Measurements from ENCODE around the gene CABLES1. TPM values are rescaled to one million over a fixed set of nuclear protein-coding genes. Genes with fewer than 3 reads are reported as not detected.

CABLES1 gene
- total RNA-seq, 2 experiments from 2014 or later, result not detected

DNA sequence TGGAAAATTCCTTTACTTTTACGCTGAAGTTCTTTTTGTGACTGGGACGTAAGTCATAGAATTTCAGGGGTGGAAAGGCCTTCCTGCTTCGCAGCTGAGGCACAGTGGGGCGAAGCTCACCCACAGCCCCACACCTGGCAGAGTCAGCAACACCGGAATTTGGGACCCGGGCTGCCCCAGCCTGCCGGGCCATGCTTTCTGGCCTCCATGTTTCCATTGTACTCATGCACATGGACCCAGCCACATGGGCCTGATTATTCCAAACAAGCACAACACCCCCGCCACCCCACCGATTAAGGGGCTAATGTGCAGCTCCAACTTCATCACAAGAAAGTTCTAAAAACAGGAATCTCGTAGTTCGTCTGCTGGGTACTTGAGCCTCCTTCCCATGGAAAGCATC, 82.5 kb downstream of the CABLES1 start:
- Mint-ChIP-seq H3K27me3 (no peaks in the 10 kb centered on the region), H3K27ac (no peak overlapping the region), H3K4me3 (no peak overlapping the region), H3K36me3 (ENCODE audit: low read depth) (no peaks in the 10 kb centered on the region), H3K9me3 (no peaks in the 10 kb centered on the region), H3K4me1 (ENCODE audit: low read depth) (no peaks in the 10 kb centered on the region)
- no peaks in the 10 kb centered on the region for H3K4me1 ChIP-seq (ENCODE audit: insufficient read depth, low read length)
- no peaks in the 10 kb centered on the region for H3K9me3 ChIP-seq (ENCODE audit: control insufficient read depth in 1 of 2, insufficient read depth in 1 of 2, low read length in 2 of 2)
- ATAC-seq (ENCODE audit: poor library complexity) (no peak), DNase-seq (no peak)
- ChIA-PET POLR2A (no interaction called here), CTCF (no interaction called here)
- H3K36me3 ChIP-seq (ENCODE audit: insufficient read depth, low read length), result no peaks in the 10 kb centered on the region
- no peaks in the 10 kb centered on the region for H3K27me3 ChIP-seq (ENCODE audit: control insufficient read depth in 1 of 2, insufficient read depth in 2 of 2, low read length in 2 of 2)
- intact Hi-C loops (cut with DNase I, micrococcal nuclease), result no loop called here
- TF ChIP-seq, protein P1, sequence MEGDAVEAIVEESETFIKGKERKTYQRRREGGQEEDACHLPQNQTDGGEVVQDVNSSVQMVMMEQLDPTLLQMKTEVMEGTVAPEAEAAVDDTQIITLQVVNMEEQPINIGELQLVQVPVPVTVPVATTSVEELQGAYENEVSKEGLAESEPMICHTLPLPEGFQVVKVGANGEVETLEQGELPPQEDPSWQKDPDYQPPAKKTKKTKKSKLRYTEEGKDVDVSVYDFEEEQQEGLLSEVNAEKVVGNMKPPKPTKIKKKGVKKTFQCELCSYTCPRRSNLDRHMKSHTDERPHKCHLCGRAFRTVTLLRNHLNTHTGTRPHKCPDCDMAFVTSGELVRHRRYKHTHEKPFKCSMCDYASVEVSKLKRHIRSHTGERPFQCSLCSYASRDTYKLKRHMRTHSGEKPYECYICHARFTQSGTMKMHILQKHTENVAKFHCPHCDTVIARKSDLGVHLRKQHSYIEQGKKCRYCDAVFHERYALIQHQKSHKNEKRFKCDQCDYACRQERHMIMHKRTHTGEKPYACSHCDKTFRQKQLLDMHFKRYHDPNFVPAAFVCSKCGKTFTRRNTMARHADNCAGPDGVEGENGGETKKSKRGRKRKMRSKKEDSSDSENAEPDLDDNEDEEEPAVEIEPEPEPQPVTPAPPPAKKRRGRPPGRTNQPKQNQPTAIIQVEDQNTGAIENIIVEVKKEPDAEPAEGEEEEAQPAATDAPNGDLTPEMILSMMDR (IDR thresholded peaks at IDR 0.05), result no peak
- H3K27ac ChIP-seq (ENCODE audit: low read depth in 1 of 2, low read length in 2 of 2), result no peak overlapping the region
- no peak overlapping the region for H3K4me3 ChIP-seq (ENCODE audit: low read length)

DNA sequence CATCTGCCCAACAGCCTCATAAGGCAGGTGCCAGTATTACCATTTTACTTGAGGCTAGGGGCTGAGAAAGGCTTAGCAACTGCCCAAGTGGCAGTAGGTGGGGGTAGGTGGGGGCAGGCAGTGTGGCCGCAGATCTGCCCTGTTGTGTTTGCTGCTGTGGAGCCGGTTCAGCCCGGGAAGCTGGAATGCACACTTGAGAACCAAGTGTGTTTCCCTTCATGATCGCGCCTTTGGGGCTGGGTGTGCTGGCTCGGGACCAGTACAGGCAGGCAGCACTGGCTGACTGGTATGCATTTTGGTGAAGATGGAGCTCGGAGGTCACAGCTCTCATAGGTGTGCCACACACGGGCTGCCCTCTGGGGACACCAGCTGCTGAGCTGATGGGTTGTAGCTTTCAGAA, 85.1 kb downstream of the CABLES1 start:
- Histone ChIP-seq H3K36me3 (ENCODE audit: insufficient read depth, low read length) (no peaks in the 10 kb centered on the region), H3K27me3 (ENCODE audit: control insufficient read depth in 1 of 2, insufficient read depth in 2 of 2, low read length in 2 of 2) (no peaks in the 10 kb centered on the region), H3K9me3 (ENCODE audit: control insufficient read depth in 1 of 2, insufficient read depth in 1 of 2, low read length in 2 of 2) (no peaks in the 10 kb centered on the region), H3K4me3 (ENCODE audit: low read length) (no peak overlapping the region), H3K27ac (ENCODE audit: low read depth in 1 of 2, low read length in 2 of 2) (no peak overlapping the region), H3K4me1 (ENCODE audit: insufficient read depth, low read length) (no peaks in the 10 kb centered on the region)
- Mint-ChIP-seq H3K27ac (no peak overlapping the region), H3K9me3 (no peaks in the 10 kb centered on the region), H3K36me3 (ENCODE audit: low read depth) (no peaks in the 10 kb centered on the region), H3K27me3 (no peaks in the 10 kb centered on the region), H3K4me1 (ENCODE audit: low read depth) (no peaks in the 10 kb centered on the region), H3K4me3 (no peak overlapping the region)
- CTCF ChIA-PET, result no interaction called here
- intact Hi-C loops (cut with DNase I, micrococcal nuclease), result no loop called here
- DNase-seq (no peak), ATAC-seq (ENCODE audit: poor library complexity) (no peak)
- POLR2A ChIA-PET, result no interaction called here
- TF ChIP-seq, protein P1 (IDR thresholded peaks at IDR 0.05), result no peak

- Histone ChIP-seq H3K27ac (ENCODE audit: low read depth in 1 of 2, low read length in 2 of 2) (no peak overlapping the region), H3K4me1 (ENCODE audit: insufficient read depth, low read length) (peaks cover 1% of the 10 kb centered on the region), H3K36me3 (ENCODE audit: insufficient read depth, low read length) (no peaks in the 10 kb centered on the region), H3K4me3 (ENCODE audit: low read length) (no peak overlapping the region), H3K27me3 (ENCODE audit: control insufficient read depth in 1 of 2, insufficient read depth in 2 of 2, low read length in 2 of 2) (no peaks in the 10 kb centered on the region), H3K9me3 (ENCODE audit: control insufficient read depth in 1 of 2, insufficient read depth in 1 of 2, low read length in 2 of 2) (no peaks in the 10 kb centered on the region)
- ChIA-PET CTCF (interaction anchor here (0.6 to 1.5 kb wide), 2 partner anchors 12 to 160 kb away, joined by 3 read pairs; no protein-coding TSS in a partner anchor), POLR2A (no interaction called here)
- DNase-seq (no peak), ATAC-seq (ENCODE audit: poor library complexity) (no peak)
- Mint-ChIP-seq H3K27ac (no peak overlapping the region), H3K9me3 (no peaks in the 10 kb centered on the region), H3K4me3 (no peak overlapping the region), H3K36me3 (ENCODE audit: low read depth) (no peaks in the 10 kb centered on the region), H3K27me3 (no peaks in the 10 kb centered on the region), H3K4me1 (ENCODE audit: low read depth) (peaks cover 6% of the 10 kb centered on the region)
- intact Hi-C loops (cut with DNase I, micrococcal nuclease), result no loop called here
- TF ChIP-seq, protein P1 (IDR thresholded peaks at IDR 0.05), result no peak
Measured at GRCh38 chr18:23223641-23224040, 88.4 kb downstream of the CABLES1 start.
